Amygdala (tissue), 56 donors: ENCODE data around the gene NCAM2.
"Not testable (repeated sequence)": the region's sequence is repeated elsewhere in the genome, so short reads cannot be mapped to it uniquely, and the experiment has no call there.

ENCODE experiments used
- DNase-seq, 56 donors: peaks; one replicate each; lab custom pipeline; 2025; lab: John Stamatoyannopoulos, UW

The NCAM2 gene

DNA sequence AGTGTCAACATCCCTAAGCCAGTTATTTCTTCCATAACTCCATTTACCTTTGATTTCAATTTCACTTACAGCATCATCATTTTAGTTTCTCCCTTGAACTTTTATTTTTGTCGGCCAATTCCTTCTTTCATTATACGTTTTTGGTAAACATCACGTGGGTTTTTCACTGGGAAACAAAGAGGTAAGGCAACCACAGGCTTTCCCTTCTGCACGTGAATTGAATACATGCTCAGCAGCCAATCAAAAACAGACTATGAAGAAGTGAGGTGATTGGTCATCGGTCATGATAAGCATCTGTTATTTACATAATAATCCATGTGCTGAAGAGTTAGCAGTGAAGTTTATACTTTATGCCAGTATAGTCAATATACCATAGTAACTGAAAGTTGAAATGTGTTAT is 98.7 kb downstream of the NCAM2 start:
- peak in 3 of 56 donors; percentile 7 to 21 (median 9) for DNase-seq

GRCh38 chr21:21097466-21097865 is 99.3 kb downstream of the NCAM2 start:
- DNase-seq, result no peak

DNA sequence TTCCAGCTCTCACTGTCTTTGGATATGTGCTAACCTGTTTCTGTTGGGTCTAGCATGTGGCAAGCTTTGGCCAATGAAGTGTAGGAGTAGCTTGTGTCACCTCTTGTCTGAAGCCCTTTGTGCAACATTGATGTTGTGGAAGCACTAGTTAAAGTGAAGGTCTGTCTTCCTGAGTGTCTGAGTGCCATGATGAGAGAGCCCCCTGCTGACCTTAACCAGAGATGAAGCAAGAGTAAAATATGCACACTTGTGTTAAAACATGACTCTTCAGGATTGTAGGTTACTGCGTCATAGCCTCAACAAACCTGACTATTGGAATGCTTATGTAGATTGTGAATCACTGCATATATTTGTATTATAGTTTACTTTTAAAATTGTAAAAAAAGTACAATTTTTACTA is 103.7 kb downstream of the NCAM2 start:
- peak in 29 of 56 donors; percentile 7 to 78 (median 31) for DNase-seq

DNA sequence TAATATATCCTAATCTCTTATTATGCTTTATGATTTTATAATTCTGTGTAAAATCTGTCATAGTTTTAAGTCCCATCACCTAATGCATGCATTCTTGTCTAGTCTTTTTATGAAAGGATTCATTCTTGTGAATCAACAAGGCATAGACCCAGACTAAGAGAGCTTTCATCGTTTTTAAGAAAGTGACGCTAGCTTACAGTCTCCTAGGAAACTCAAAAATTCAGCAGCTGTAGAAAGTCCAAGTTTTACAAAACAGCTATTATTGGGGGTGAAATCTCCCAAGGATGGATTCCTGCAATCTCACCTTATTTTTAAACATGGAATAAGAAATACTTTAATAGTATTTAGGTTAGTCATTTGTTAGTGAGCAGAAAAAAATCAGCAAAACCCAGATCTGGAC is 104.7 kb downstream of the NCAM2 start:
- DNase-seq, result no peak

DNA sequence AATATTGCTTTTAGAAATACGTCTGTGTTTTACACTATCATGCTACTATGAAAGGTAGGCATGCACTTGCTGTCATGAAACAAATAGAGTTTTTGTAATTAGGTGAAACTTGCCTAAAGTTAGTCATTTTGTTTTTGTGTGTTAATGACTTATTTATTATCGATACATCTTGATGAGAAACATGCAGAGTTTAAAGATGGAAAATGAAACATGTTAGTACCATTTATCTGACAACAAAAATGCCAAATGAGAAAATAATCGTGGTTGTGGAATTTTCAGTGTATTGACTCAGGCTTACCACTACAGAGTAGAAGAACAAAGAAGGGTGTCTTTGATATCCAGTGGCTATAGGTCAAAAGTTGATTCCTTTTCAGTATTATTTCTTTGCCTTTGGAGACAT is 105.5 kb downstream of the NCAM2 start:
- DNase-seq, result no peak

- no peak for DNase-seq
Measured at GRCh38 chr21:21109736-21110135, 111.5 kb downstream of the NCAM2 start.

GRCh38 chr21:21111309-21111920 is 113.2 kb downstream of the NCAM2 start:
- DNase-seq, result no peak

DNA sequence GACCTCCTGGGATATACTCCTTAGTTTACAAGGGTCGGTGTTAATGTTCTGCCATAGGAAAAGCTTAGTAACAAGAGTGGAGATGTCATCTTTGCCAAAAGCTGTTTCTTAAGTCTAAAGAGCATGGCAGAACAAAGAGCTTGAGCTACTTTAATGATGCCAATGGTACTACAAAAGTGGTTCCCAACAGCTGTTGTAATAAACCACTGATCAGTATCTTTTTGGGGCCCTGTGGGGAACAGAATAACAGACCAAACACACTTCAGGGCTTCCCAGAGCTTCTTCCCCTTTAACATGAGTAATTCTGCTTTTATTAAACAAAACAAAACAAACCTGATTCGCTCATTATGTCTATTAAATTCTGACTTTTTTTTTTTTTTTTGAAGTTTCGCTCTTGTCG is 116.3 kb downstream of the NCAM2 start:
- DNase-seq, result no peak

- no peak for DNase-seq
Measured at GRCh38 chr21:21119091-21119490, 120.9 kb downstream of the NCAM2 start.

DNA sequence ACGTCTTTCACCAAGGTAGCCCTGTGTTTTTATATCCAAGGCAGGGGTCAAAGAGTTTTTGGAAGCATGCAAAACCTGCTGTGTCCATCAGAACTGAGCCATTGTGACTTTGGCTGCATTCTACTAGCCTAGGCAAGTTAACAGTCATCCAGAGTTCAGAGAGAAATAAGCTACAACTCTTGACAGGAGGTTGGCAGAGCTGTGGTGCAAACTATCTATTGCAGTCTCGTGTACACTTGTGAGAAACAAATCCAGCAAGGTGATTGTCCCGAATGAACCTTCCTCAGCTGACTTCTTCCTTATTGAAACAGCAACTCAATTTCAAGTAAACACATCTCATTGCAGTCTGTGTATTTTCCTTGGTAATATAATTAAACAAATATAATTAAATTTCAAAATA is 124.5 kb downstream of the NCAM2 start:
- no peak for DNase-seq

DNA sequence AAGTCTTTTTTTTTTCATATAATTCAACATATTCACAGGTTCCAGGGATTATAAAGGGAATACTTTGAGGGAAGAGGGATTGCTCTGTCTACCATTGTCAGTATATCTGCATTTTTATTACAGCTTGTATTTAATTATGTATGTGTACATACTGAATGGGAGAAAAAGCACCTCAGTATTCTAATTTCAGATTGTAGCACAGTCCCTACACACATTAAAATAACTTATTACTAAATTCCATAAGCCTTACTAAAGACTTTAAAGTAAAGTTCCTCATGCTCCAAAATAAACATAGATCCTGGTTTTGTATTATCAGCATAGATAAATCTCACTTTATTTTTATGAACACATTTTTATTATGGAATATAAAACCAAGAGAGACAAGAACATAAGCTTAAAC is 134.2 kb downstream of the NCAM2 start:
- DNase-seq, result no peak

- DNase-seq, result no peak
Measured at GRCh38 chr21:21137986-21138385, 139.8 kb downstream of the NCAM2 start.

DNA sequence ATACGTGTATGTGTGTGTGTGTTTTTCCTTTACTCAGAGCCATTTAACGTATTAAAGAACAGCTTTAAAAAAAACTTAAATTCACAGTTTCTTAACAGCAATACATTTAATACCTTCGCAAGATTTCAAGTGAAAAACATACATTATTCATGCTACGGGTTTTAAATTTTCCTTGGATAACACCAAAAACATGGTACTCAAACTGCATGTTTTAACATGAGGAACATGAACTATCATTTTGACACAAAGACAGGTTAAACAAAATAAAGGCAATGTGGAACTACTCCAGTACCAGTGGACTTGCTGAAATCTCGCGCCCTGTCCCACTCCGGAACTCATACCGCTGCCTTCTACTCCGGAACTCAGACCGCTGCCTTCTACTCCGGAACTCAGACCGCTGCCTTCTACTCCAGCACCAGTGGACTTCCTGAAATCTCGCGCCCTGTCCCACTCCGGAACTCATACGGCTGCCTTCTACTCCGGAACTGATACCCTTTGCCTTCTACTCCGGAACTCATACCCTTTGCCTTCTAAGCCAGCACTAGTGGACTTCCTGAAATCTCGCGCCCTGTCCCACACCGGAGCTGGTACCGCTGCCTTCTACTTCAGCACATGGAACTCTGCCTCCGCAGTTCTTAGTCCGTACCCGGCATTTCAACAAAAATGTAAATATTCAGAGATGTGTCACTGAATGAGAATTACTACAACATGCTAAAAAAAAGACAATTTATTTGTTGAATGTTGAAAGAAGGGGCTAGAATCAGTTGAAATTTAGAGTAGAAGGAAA is 148.6 kb downstream of the NCAM2 start:
- DNase-seq, result no peak

DNA sequence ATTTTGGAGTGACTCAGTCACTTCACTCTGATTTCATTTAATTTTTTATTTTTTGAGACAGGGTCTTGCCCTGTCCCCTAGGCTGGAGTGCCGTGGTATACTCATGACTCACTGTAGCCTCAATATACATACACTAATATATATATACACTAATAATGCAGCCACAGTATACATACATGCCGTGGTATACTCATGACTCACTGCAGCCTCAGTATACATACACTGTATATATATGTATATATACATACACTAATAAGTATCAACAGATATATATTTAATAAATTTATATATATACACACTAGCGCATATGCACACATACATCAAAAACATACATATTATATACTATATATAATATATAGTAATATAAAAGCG is 149.2 kb downstream of the NCAM2 start:
- DNase-seq, result no peak

- no peak for DNase-seq
Measured at GRCh38 chr21:21148009-21148408, 149.8 kb downstream of the NCAM2 start.

DNA sequence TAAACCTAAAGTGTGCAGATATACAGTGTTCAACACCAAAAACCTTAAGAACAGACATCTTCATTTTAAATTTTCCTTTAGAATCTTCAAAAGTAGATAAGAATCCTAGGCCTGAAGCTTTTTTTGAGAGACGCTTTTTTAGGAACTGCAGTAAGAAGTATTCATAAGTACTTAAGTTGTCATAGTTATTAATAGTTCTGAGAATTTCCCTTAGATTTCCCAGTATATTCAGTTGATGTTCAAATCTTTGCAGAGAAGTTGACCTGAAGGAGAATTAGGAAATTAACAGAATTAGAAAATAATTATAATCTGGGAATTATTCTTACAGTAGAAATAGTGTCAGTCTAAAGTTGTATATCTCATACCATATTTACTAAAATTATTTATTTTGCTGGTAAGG is 150.3 kb downstream of the NCAM2 start:
- DNase-seq, result no peak

- DNase-seq, result not testable (repeated sequence)
Measured at GRCh38 chr21:21149445-21149844, 151.2 kb downstream of the NCAM2 start.

GRCh38 chr21:21151231-21151630 is 153.0 kb downstream of the NCAM2 start:
- no peak for DNase-seq

DNA sequence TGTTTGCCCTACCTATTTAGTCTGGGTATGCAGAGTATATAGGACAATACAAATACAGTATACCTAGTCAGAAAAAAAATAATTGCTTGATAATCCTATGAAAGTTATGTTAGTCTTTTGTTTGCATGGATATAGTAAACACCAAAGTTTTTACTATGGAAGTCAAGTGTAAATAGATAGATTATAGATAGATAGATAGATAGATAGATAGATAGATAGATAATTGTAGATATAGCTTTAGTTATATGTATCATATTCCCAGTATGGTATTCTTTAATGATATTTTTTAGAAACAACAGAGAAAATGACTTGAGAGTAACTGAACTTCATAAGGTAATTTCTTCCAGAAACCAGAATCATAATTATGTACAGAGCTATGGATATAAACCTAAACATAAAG is 158.2 kb downstream of the NCAM2 start:
- DNase-seq, result no peak

DNA sequence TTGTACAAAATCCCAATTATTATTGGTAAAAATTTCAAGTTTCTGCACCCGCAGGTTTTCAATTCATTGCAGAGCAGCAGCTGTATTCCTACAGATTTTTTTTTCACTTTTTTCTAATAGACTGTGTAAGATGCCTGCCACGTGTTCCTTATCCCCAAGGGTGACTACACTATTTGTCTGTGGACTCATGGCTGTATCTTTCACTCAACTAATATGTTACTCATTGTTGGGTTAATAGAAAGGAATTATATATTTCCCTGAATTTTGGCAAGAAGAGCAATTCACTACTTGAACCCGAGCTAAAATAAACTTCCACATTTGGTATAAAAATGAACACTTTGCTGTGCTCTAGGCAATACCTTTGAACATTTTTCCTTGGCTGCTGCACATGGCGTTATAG is 158.7 kb downstream of the NCAM2 start:
- no peak for DNase-seq

GRCh38 chr21:21158376-21158918 is 160.2 kb downstream of the NCAM2 start:
- no peak for DNase-seq

DNA sequence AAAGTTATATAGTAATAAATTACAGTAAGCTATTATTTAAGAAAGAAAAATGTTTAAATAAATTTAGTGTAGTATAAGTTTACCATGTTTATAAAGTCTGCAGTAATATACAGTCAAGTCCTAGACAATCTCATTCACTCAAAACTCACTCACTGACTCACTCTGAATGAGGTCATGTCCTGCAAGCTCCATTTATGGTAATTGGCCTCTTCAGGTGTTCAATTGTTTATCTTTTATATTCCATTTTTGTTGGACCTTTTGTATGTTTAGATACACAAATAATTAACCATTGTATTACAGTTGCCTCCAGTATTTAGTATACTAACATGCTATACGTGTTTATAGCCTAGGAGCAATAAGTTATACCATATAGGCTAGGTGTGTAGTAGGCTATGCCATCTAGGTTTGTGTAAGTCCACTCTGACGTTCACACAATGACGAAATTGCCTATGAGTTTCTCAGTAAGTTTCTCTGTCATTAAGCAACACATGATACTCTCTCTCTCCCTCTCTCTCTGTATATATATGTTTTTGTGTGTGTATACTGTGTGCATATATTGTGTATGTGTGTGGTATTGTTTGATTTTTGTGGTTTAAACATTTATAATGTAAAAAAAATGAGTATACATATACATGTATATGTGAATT is 161.2 kb downstream of the NCAM2 start:
- DNase-seq, result no peak
